ENCODE measurements around the gene TGFB1I1. TPM values are rescaled to one million over a fixed set of nuclear protein-coding genes. Genes with fewer than 3 reads are reported as not detected.

Gene TGFB1I1
- total RNA-seq, 4 donors from 2014 or later = 15.1 to 34.1 (median 22.7) TPM

DNA sequence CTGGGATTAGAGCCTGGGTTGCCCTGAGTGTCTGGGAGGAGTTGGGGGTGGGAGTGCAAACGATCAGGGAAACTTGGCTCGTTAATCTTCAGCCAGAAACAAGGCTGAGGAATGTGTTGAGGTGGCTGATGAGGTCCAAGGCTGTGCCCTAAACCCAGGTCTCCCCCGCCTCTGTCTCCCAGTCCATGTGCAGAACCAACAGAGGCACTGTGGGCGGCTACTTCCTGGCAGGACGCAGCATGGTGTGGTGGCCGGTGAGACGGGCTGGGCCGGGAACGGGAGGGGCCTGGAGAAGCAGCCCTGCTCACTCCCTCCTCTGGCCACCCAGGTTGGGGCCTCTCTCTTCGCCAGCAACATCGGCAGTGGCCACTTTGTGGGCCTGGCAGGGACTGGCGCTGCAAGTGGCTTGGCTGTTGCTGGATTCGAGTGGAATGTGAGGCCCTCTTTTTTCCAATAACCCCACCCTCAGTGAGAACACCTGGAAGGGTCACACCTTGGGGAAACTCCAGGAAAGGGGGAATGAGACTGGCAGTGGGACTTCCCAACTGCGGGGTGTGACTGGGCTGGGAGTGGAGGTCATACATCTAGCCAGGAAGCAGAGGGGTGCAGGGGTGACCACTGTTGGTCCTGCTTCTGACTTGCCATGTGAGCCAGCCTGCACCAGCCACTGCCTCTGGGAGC lies 12.7 kb downstream of the TGFB1I1 start:
- no peak for DNase-seq (ENCODE audit: low spot score in 2 of 2)
- TF ChIP-seq, protein P1, sequence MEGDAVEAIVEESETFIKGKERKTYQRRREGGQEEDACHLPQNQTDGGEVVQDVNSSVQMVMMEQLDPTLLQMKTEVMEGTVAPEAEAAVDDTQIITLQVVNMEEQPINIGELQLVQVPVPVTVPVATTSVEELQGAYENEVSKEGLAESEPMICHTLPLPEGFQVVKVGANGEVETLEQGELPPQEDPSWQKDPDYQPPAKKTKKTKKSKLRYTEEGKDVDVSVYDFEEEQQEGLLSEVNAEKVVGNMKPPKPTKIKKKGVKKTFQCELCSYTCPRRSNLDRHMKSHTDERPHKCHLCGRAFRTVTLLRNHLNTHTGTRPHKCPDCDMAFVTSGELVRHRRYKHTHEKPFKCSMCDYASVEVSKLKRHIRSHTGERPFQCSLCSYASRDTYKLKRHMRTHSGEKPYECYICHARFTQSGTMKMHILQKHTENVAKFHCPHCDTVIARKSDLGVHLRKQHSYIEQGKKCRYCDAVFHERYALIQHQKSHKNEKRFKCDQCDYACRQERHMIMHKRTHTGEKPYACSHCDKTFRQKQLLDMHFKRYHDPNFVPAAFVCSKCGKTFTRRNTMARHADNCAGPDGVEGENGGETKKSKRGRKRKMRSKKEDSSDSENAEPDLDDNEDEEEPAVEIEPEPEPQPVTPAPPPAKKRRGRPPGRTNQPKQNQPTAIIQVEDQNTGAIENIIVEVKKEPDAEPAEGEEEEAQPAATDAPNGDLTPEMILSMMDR (IDR thresholded peaks at IDR 0.05) = no peak
- TF ChIP-seq POLR2A (IDR thresholded peaks at IDR 0.05) = no peak
- H3K4me3 ChIP-seq (ENCODE audit: low read depth, poor library complexity, severe bottlenecking) = no peak overlapping the region
- intact Hi-C loops (cut with DNase I; ENCODE audit: low total_unique reads) = no loop called here
- WGBS, 2 donors = 48 to 55% methylated on average over 14 of the region's 14 CpGs

DNA sequence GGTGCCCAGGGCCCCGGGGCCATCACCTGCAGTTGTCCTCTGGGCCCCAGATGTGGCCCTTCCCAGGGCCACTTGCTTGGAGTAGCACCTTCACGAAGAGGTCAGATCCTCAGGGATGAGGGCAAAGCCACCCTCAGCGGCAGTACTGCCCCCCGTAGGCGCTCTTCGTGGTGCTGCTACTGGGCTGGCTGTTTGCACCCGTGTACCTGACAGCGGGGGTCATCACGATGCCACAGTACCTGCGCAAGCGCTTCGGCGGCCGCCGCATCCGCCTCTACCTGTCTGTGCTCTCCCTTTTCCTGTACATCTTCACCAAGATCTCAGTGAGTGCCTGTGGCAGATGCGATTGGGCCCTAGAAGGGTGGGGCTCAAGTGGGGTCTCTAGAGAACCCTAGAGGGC lies 13.6 kb downstream of the TGFB1I1 start:
- WGBS, 2 donors = 92 to 93% methylated on average over 14 to 17 of the region's 17 CpGs
- no peak for DNase-seq (ENCODE audit: low spot score in 2 of 2)
- no peak for TF ChIP-seq POLR2A (IDR thresholded peaks at IDR 0.05)
- TF ChIP-seq, protein P1 (IDR thresholded peaks at IDR 0.05) = no peak
- intact Hi-C loops (cut with DNase I; ENCODE audit: low total_unique reads) = no loop called here
- H3K4me3 ChIP-seq (ENCODE audit: low read depth, poor library complexity, severe bottlenecking) = no peak overlapping the region

DNA sequence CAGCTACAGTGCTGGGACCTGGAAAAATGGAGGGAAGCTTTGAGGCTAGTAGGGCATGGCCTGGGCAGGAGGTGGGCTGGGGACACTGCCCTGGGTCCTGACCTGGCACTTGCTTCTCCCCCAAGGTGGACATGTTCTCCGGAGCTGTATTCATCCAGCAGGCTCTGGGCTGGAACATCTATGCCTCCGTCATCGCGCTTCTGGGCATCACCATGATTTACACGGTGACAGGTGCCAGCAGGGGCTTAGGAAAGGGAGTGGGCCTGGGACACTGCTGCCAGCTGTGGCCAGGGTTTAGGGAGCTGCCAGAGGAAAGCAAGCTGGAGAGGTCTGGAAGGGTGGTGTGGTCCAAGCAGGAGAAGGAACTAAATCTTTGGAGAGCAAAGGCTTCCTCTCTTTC lies 14.1 kb downstream of the TGFB1I1 start:
- WGBS, 2 donors = 99 to 100% methylated on average over 5 of the region's 5 CpGs

DNA sequence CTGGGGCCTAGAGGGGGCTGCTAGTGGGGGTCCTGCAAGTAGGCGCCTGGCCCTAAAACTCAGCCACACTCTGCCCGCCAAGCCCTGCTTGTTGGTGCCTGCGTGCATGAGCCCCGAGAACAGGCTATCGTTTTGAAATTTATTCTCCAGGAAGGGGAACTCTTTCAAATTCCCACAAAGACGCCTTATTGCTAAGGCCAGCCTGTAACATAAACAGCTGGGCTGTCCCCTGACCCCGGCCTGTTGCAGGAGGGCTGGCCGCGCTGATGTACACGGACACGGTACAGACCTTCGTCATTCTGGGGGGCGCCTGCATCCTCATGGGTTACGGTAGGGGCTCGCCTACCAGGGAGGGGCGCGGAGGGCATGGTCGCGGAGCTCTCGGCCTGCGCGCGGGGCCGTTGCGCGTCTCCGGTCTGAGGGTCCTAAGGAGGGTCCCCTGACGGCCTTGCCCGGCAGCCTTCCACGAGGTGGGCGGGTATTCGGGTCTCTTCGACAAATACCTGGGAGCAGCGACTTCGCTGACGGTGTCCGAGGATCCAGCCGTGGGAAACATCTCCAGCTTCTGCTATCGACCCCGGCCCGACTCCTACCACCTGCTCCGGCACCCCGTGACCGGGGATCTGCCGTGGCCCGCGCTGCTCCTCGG lies 15.2 kb downstream of the TGFB1I1 start:
- peak overlapping the region; percentile 28 for H3K4me3 ChIP-seq (ENCODE audit: low read depth, poor library complexity, severe bottlenecking)
- WGBS, 2 donors = 8 to 13% methylated on average over 26 to 27 of the region's 48 CpGs
- TF ChIP-seq, protein P1 (IDR thresholded peaks at IDR 0.05) = no peak
- TF ChIP-seq POLR2A (IDR thresholded peaks at IDR 0.05) = no peak
- DNase-seq (ENCODE audit: low spot score in 2 of 2) = no peak
- intact Hi-C loops (cut with DNase I; ENCODE audit: low total_unique reads) = no loop called here

More for the DNA sequence above, 14.1 kb downstream of the TGFB1I1 start:
- intact Hi-C loops (cut with DNase I; ENCODE audit: low total_unique reads) = no loop called here
- no peak overlapping the region for H3K4me3 ChIP-seq (ENCODE audit: low read depth, poor library complexity, severe bottlenecking)
- TF ChIP-seq POLR2A (IDR thresholded peaks at IDR 0.05) = no peak
- DNase-seq (ENCODE audit: low spot score in 2 of 2) = no peak

DNA sequence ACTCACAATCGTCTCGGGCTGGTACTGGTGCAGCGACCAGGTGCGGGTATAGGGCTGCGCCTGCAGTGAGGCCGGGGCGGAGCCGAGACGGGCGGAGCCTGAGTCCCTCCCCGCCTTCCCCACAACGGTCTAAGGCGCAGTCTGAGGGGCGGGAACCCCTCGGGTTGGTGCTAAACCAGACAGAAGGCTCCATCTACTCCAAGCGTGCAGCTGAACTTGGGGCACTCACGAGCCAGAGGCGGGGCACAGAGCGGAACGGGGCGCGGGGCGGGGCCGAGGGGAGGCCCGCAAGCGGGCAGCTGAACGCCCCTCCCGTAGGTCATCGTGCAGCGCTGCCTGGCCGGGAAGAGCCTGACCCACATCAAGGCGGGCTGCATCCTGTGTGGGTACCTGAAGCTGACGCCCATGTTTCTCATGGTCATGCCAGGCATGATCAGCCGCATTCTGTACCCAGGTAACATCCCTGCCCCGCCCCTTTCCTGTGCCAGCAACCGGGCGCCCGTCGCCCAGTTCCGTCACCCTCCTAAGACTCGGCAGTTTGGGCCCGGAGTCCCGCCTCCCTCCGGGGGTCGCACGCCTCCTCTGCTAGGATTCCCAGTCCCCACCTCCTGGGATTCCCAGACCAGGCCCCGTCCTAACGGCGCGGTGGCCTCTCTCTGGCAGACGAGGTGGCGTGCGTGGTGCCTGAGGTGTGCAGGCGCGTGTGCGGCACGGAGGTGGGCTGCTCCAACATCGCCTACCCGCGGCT lies 15.9 kb downstream of the TGFB1I1 start:
- intact Hi-C loops (cut with DNase I; ENCODE audit: low total_unique reads) = no loop called here
- 0% methylated on average over 18 to 35 of the region's 60 CpGs for WGBS, 2 donors
- no peak for TF ChIP-seq POLR2A (IDR thresholded peaks at IDR 0.05)
- TF ChIP-seq, protein P1 (IDR thresholded peaks at IDR 0.05) = no peak
- DNase-seq (ENCODE audit: low spot score in 2 of 2) = peak in 1 of 2 donors; percentile 31
- H3K4me3 ChIP-seq (ENCODE audit: low read depth, poor library complexity, severe bottlenecking) = peak overlapping the region; percentile 28

All from lower leg skin (tissue), 4 donors.